Thyroid gland (tissue), 4 donors: ENCODE data around the gene SNED1.

Experiments used
- CTCF ChIP-seq, 6 experiments: fragments of 200-600 bp in 3 of 6; fragments of 450-650 bp in 3 of 6; sonication (generic) in 3 of 6; IDR thresholded peaks; one replicate each; pipeline ENCODE4 v1.5.1; 2016 to 2019; ENCODE audit warnings: antibody characterized with exemption in 6 of 6, mild to moderate bottlenecking in 2 of 6, inconsistent platforms in 1 of 6, moderate library complexity in 1 of 6
- POLR2A ChIP-seq, 2 donors: fragments of 450-650 bp; IDR thresholded peaks; one replicate each; pipeline ENCODE4 v1.6.1; 2017; ENCODE audit warnings: antibody characterized with exemption in 2 of 2, mild to moderate bottlenecking in 2 of 2, moderate library complexity in 1 of 2

GRCh38 chr2:241082341-241083090 lies 84.1 kb downstream of the SNED1 start:
- TF ChIP-seq CTCF (IDR thresholded peaks at IDR 0.05), result no peak
- TF ChIP-seq POLR2A (IDR thresholded peaks at IDR 0.05), result no peak
